OCI-LY7 (cell line): ENCODE data around the gene HEBP1. TPM values are rescaled to one million over a fixed set of nuclear protein-coding genes. Genes with fewer than 3 reads are reported as not detected.

ENCODE experiments used
- BruUV-seq: library from RNA; stranded (reverse); fragments of 400-500 nt; replicated peaks from 2 replicates; lab custom pipeline; 2021; lab: Mats Ljungman, UMichigan
- CTCF ChIA-PET: fragments of 300-600 bp; sonication (Branson Sonifier 250); formaldehyde crosslinking; loops from one replicate; lab custom pipeline; 2022; ENCODE audit warnings: antibody characterized with exemption; ENCODE audit not compliant: unreplicated experiment; lab: Charles Lee
- POLR2A ChIA-PET: fragments of 300-600 bp; sonication (Branson Sonifier 250); formaldehyde crosslinking; loops from one replicate; lab custom pipeline; 2022; ENCODE audit warnings: antibody characterized with exemption; lab: Charles Lee
- DNase-seq: peaks from one replicate; pipeline ENCODE4 v3.0.0-alpha.2; 2015; ENCODE audit warnings: low spot score
- H2AFZ ChIP-seq: fragments of 200-600 bp; sonication (generic), shearing (Covaris generic); 2 replicates; pipeline ENCODE4 v1.6.1; 2014; ENCODE audit warnings: mild to moderate bottlenecking, antibody characterized with exemption, low read length, moderate library complexity
- H3K27ac ChIP-seq: fragments of 200-600 bp; sonication (generic); 2 replicates; pipeline ENCODE4 v1.5.1; 2014; ENCODE audit warnings: mixed run types, low read depth, mild to moderate bottlenecking, moderate library complexity, low read length, inconsistent platforms; ENCODE audit not compliant: poor library complexity, severe bottlenecking
- H3K36me3 ChIP-seq: fragments of 200-600 bp; sonication (generic); 2 replicates; pipeline ENCODE4 v1.6.1; 2014; ENCODE audit warnings: mild to moderate bottlenecking, antibody characterized with exemption, low read length, moderate library complexity, mixed read lengths; ENCODE audit not compliant: insufficient read depth
- H3K4me1 ChIP-seq: fragments of 200-600 bp; sonication (generic); 2 replicates; pipeline ENCODE4 v1.5.1; 2014; ENCODE audit warnings: mild to moderate bottlenecking, low read length; ENCODE audit not compliant: insufficient read depth, poor library complexity, severe bottlenecking
- H3K4me2 ChIP-seq: fragments of 200-600 bp; sonication (generic); 2 replicates; pipeline ENCODE4 v1.6.1; 2014; ENCODE audit warnings: mild to moderate bottlenecking, low read length
- H3K4me3 ChIP-seq: fragments of 200-600 bp; sonication (generic); 2 replicates; pipeline ENCODE4 v1.5.1; 2014; ENCODE audit warnings: mild to moderate bottlenecking, low read depth, low read length; ENCODE audit not compliant: poor library complexity, severe bottlenecking
- H3K79me2 ChIP-seq: fragments of 200-600 bp; sonication (generic); 2 replicates; pipeline ENCODE4 v1.6.1; 2016; ENCODE audit warnings: low read depth, mild to moderate bottlenecking, low read length, moderate library complexity, mixed read lengths; ENCODE audit not compliant: insufficient read depth
- H3K9me2 ChIP-seq: fragments of 200-600 bp; sonication (generic); 2 replicates; pipeline ENCODE4 v1.6.1; 2016; ENCODE audit warnings: mild to moderate bottlenecking, low read length, mixed read lengths; ENCODE audit not compliant: insufficient read depth
- H3K9me3 ChIP-seq: fragments of 200-600 bp; sonication (generic); 2 replicates; pipeline ENCODE4 v1.6.1; 2014; ENCODE audit warnings: mild to moderate bottlenecking, mixed run types, low read length, mixed read lengths
- H4K20me1 ChIP-seq: fragments of 200-600 bp; sonication (generic); 2 replicates; pipeline ENCODE4 v1.6.1; 2014; ENCODE audit warnings: mild to moderate bottlenecking, antibody characterized with exemption, low read length, moderate library complexity, mixed read lengths; ENCODE audit not compliant: insufficient read depth
- CTCF ChIP-seq: fragments of 200-600 bp; sonication (generic); conservative IDR thresholded peaks from 2 replicates; pipeline ENCODE4 v1.5.1; 2014; ENCODE audit warnings: mild to moderate bottlenecking, antibody characterized with exemption, low read length, moderate library complexity, mixed read lengths
- EZH2phosphoT487 ChIP-seq: fragments of 200-600 bp; sonication (generic); IDR thresholded peaks from 2 replicates; pipeline ENCODE4 v1.6.1; 2018; ENCODE audit warnings: low read depth, borderline replicate concordance, mild to moderate bottlenecking, mixed run types, antibody characterized with exemption, low read length, moderate library complexity, mixed read lengths
- intact Hi-C: fragments of 100-400 bp; cut with micrococcal nuclease; formaldehyde crosslinking; loops from one replicate; pipeline ENCODE4 v1.10.0; 2022; ENCODE audit not compliant: unreplicated experiment
- total RNA-seq, 2 experiments: library from RNA; depleted of rRNA in 1 of 2; stranded (reverse); fragments of >200 nt in 1 of 2; shearing (Covaris generic) in 1 of 2; gene quantifications; 2 replicates each; pipeline ENCODE4 v1.2.3, GENCODE V29; 2014 to 2022

The HEBP1 gene
- total RNA-seq, 2 experiments from 2014 or later = 0.16 to 1.3 TPM

DNA sequence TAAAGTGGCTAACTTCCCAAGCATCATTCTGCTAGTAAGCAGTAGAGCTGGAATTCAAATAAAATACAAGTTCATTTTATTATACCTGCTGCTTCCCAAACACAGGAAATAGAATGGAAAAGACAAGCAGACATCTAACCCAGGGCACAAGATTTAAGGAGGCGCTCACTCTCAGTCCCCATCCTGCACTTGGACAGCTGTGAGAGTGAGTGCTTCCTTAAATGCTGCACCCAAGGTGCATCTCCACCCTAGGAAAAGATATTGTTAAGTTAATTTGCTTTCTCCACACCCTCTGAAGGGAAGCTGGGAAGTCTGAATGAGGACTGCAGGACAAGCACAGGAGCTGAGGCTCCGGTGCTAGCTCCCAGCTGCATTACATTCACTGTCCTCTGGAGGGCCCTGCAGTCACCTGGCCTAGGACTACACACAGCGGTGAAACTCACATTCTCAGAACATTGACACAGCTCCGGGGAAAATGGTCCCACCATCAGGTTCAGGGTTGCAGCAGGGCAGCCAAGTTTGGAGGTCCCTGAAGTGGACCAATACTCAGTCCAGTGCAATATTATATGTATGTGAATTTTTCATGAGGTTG, 14.2 kb downstream of the HEBP1 start:
- Histone ChIP-seq H3K4me1 (no peaks in the 10 kb centered on the region), H3K4me3 (no peak overlapping the region), H3K79me2 (no peaks in the 10 kb centered on the region), H3K9me3 (no peaks in the 10 kb centered on the region), H4K20me1 (no peaks in the 10 kb centered on the region), H3K36me3 (no peaks in the 10 kb centered on the region), H3K9me2 (no peaks in the 10 kb centered on the region), H3K4me2 (no peak overlapping the region), H2AFZ (no peak overlapping the region), H3K27ac (no peak overlapping the region)
- CTCF ChIA-PET = no interaction called here
- DNase-seq = no peak
- POLR2A ChIA-PET = no interaction called here
- intact Hi-C loops = no loop called here
- TF ChIP-seq CTCF (peak; percentile 58), EZH2phosphoT487 (no peak)
- BruUV-seq = no TSS peak

GRCh38 chr12:12984149-12984548, 15.9 kb downstream of the HEBP1 start:
- ChIA-PET POLR2A (no interaction called here), CTCF (no interaction called here)
- no TSS peak for BruUV-seq
- H3K9me2 ChIP-seq = no peaks in the 10 kb centered on the region
- no peaks in the 10 kb centered on the region for H4K20me1 ChIP-seq
- no peak overlapping the region for H3K27ac ChIP-seq
- H3K4me2 ChIP-seq = no peak overlapping the region
- no peak overlapping the region for H3K4me3 ChIP-seq
- no peaks in the 10 kb centered on the region for H3K9me3 ChIP-seq
- H2AFZ ChIP-seq = no peak overlapping the region
- DNase-seq = no peak
- no peaks in the 10 kb centered on the region for H3K4me1 ChIP-seq
- no peak for TF ChIP-seq CTCF
- TF ChIP-seq EZH2phosphoT487 = no peak
- no peaks in the 10 kb centered on the region for H3K36me3 ChIP-seq
- intact Hi-C loops = no loop called here
- H3K79me2 ChIP-seq = no peaks in the 10 kb centered on the region

GRCh38 chr12:12983420-12984035, 16.5 kb downstream of the HEBP1 start:
- H4K20me1 ChIP-seq = no peaks in the 10 kb centered on the region
- H3K4me1 ChIP-seq = no peaks in the 10 kb centered on the region
- no peaks in the 10 kb centered on the region for H3K36me3 ChIP-seq
- POLR2A ChIA-PET = no interaction called here
- CTCF ChIA-PET = no interaction called here
- no TSS peak for BruUV-seq
- H3K4me2 ChIP-seq = no peak overlapping the region
- H3K79me2 ChIP-seq = no peaks in the 10 kb centered on the region
- no peak overlapping the region for H3K27ac ChIP-seq
- intact Hi-C loops = no loop called here
- H3K4me3 ChIP-seq = no peak overlapping the region
- TF ChIP-seq EZH2phosphoT487 (no peak), CTCF (peak; percentile 62)
- H2AFZ ChIP-seq = no peak overlapping the region
- no peaks in the 10 kb centered on the region for H3K9me3 ChIP-seq
- DNase-seq = no peak
- H3K9me2 ChIP-seq = no peaks in the 10 kb centered on the region
